ENCODE measurements around the gene MOGAT3. TPM values are rescaled to one million over a fixed set of nuclear protein-coding genes. Genes with fewer than 3 reads are reported as not detected.

Gene MOGAT3
- total and polyA plus RNA-seq, 2 experiments from 2014 or later: 6.3 to 14.0 TPM

- TF ChIP-seq EZH2phosphoT487 (IDR thresholded peaks at IDR 0.05; ENCODE audit: low read depth, severe bottlenecking, unreplicated experiment) (no peak), CTCF (IDR thresholded peaks at IDR 0.05; ENCODE audit: poor library complexity) (no peak), EZH2 (IDR thresholded peaks at IDR 0.05; ENCODE audit: borderline replicate concordance) (no peak)
- WGBS (ENCODE audit: low lambda C conversion rate, missing lambda C conversion rate): 89% methylated on average over 10 of the region's 17 CpGs
- Histone ChIP-seq H3K36me3 (replicated peaks; ENCODE audit: insufficient read depth, low read depth) (no peaks in the 10 kb centered on the region), H3K4me2 (no peak overlapping the region), H3K27ac (no peak overlapping the region), H4K20me1 (ENCODE audit: insufficient read depth, poor library complexity, severe bottlenecking) (no peaks in the 10 kb centered on the region), H3K27me3 (peaks cover 9% of the 10 kb centered on the region), H3K4me1 (ENCODE audit: insufficient read depth) (peaks cover 4% of the 10 kb centered on the region), H2AFZ (no peak overlapping the region), H3K4me3 (no peak overlapping the region), H3K9me3 (ENCODE audit: low read depth) (no peaks in the 10 kb centered on the region), H3K9me2 (replicated peaks; ENCODE audit: insufficient read depth) (no peaks in the 10 kb centered on the region), H3K79me2 (no peaks in the 10 kb centered on the region)
- DNase-seq (ENCODE audit: low spot score): no peak
Observed at GRCh38 chr7:101195884-101196283, 5.0 kb downstream of the MOGAT3 start.

- Histone ChIP-seq H4K20me1 (ENCODE audit: insufficient read depth, poor library complexity, severe bottlenecking) (no peaks in the 10 kb centered on the region), H2AFZ (no peak overlapping the region), H3K79me2 (no peaks in the 10 kb centered on the region), H3K27me3 (no peaks in the 10 kb centered on the region), H3K4me1 (ENCODE audit: insufficient read depth) (peaks cover 4% of the 10 kb centered on the region), H3K4me2 (no peak overlapping the region), H3K9me2 (replicated peaks; ENCODE audit: insufficient read depth) (no peaks in the 10 kb centered on the region), H3K4me3 (no peak overlapping the region), H3K27ac (no peak overlapping the region), H3K36me3 (replicated peaks; ENCODE audit: insufficient read depth, low read depth) (no peaks in the 10 kb centered on the region), H3K9me3 (ENCODE audit: low read depth) (no peaks in the 10 kb centered on the region)
- DNase-seq (ENCODE audit: low spot score): no peak
- 86% methylated on average over 8 of the region's 8 CpGs for WGBS (ENCODE audit: low lambda C conversion rate, missing lambda C conversion rate)
- TF ChIP-seq EZH2 (IDR thresholded peaks at IDR 0.05; ENCODE audit: borderline replicate concordance): no peak
Observed at GRCh38 chr7:101189109-101189508, 11.7 kb downstream of the MOGAT3 start.

GRCh38 chr7:101186844-101187428, 13.9 kb downstream of the MOGAT3 start:
- H3K27me3 ChIP-seq: peaks cover 4% of the 10 kb centered on the region
- peaks cover under 1% of the 10 kb centered on the region for H3K4me1 ChIP-seq (ENCODE audit: insufficient read depth)
- no peaks in the 10 kb centered on the region for H3K9me2 ChIP-seq (replicated peaks; ENCODE audit: insufficient read depth)
- H3K4me2 ChIP-seq: no peak overlapping the region
- H3K27ac ChIP-seq: no peak overlapping the region
- DNase-seq (ENCODE audit: low spot score): no peak
- H3K9me3 ChIP-seq (ENCODE audit: low read depth): no peaks in the 10 kb centered on the region
- H4K20me1 ChIP-seq (ENCODE audit: insufficient read depth, poor library complexity, severe bottlenecking): no peaks in the 10 kb centered on the region
- TF ChIP-seq EZH2phosphoT487 (IDR thresholded peaks at IDR 0.05; ENCODE audit: low read depth, severe bottlenecking, unreplicated experiment) (no peak), EZH2 (IDR thresholded peaks at IDR 0.05; ENCODE audit: borderline replicate concordance) (no peak), CTCF (IDR thresholded peaks at IDR 0.05; ENCODE audit: poor library complexity) (no peak)
- 91% methylated on average over 3 of the region's 4 CpGs for WGBS (ENCODE audit: low lambda C conversion rate, missing lambda C conversion rate)
- no peaks in the 10 kb centered on the region for H3K36me3 ChIP-seq (replicated peaks; ENCODE audit: insufficient read depth, low read depth)
- H3K4me3 ChIP-seq: no peak overlapping the region
- no peak overlapping the region for H2AFZ ChIP-seq
- no peaks in the 10 kb centered on the region for H3K79me2 ChIP-seq

GRCh38 chr7:101186194-101186593, 14.6 kb downstream of the MOGAT3 start:
- WGBS (ENCODE audit: low lambda C conversion rate, missing lambda C conversion rate): 78% methylated on average over 6 of the region's 6 CpGs
- DNase-seq (ENCODE audit: low spot score): no peak
- H3K27me3 ChIP-seq: peaks cover 10% of the 10 kb centered on the region

More at GRCh38 chr7:101186194-101186593, 14.6 kb downstream of the MOGAT3 start:
- H3K36me3 ChIP-seq (replicated peaks; ENCODE audit: insufficient read depth, low read depth): no peaks in the 10 kb centered on the region
- no peaks in the 10 kb centered on the region for H3K9me3 ChIP-seq (ENCODE audit: low read depth)
- H3K79me2 ChIP-seq: no peaks in the 10 kb centered on the region
- no peak overlapping the region for H2AFZ ChIP-seq
- H3K4me1 ChIP-seq (ENCODE audit: insufficient read depth): no peaks in the 10 kb centered on the region
- H3K27ac ChIP-seq: no peak overlapping the region
- no peak overlapping the region for H3K4me2 ChIP-seq
- no peak overlapping the region for H3K4me3 ChIP-seq
- no peaks in the 10 kb centered on the region for H3K9me2 ChIP-seq (replicated peaks; ENCODE audit: insufficient read depth)
- H4K20me1 ChIP-seq (ENCODE audit: insufficient read depth, poor library complexity, severe bottlenecking): no peaks in the 10 kb centered on the region
- TF ChIP-seq EZH2 (IDR thresholded peaks at IDR 0.05; ENCODE audit: borderline replicate concordance): no peak
- no peak for TF ChIP-seq EZH2phosphoT487 (IDR thresholded peaks at IDR 0.05; ENCODE audit: low read depth, severe bottlenecking, unreplicated experiment)
- no peak for TF ChIP-seq CTCF (IDR thresholded peaks at IDR 0.05; ENCODE audit: poor library complexity)
